ENCODE results near the gene MCCC1.

DNA sequence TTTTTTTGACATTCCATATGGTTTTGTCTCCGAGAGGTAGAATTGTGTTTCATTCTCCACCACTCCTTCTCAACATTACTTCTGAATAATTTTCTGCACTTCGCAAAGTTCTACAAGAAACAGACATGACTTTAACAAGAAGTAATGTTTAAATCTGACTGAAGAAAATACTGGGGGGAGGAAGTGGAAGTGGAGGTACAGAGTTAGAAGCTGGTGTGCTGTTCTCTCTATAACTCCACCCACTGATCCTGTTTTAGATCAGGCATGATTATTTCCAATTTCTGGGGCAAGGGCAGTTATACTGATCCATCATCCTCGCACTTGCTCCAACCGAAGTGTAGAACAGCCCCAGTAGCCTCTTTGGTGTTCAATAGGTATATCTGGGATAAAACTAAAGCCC, 9.2 kb upstream of the MCCC1 start:
- TF ChIP-seq CTCF (conservative IDR thresholded peaks at IDR 0.05) (no peak), EZH2 (IDR thresholded peaks at IDR 0.05; ENCODE audit: low read depth) (no peak)

All from PC-9 (cell line).